IMR-90 (cell line): Measurements from ENCODE around the gene CEACAM1. TPM values are rescaled to one million over a fixed set of nuclear protein-coding genes. Genes with fewer than 3 reads are reported as not detected.

Experiments
- ATAC-seq: fragments of 200-7000 bp; cut with Tn5 transposase; 2 replicates; pipeline ENCODE4 v1.9.1; 2020; ENCODE audit warnings: low read depth, mild to moderate bottlenecking, moderate library complexity
- BruUV-seq: library from RNA; stranded (reverse); fragments of 400-500 nt; replicated peaks from 2 replicates; lab custom pipeline; 2021; lab: Mats Ljungman, UMichigan
- CTCF ChIA-PET: fragments of 300-600 bp; formaldehyde crosslinking; extraction: SDS; loops from one replicate; lab custom pipeline; 2021; ENCODE audit warnings: antibody characterized with exemption; lab: Yijun Ruan, JAX
- POLR2A ChIA-PET: fragments of 300-600 bp; sonication (Branson Sonifier 250); formaldehyde crosslinking; loops from one replicate; lab custom pipeline; 2022; ENCODE audit warnings: antibody characterized with exemption; ENCODE audit not compliant: unreplicated experiment; lab: Charles Lee
- DNase-seq: peaks from one replicate; pipeline ENCODE4 v3.0.0; 2013
- H2AFZ ChIP-seq: replicated peaks from 2 replicates; pipeline ENCODE3; 2013; ENCODE audit warnings: low read length, mild to moderate bottlenecking; ENCODE audit not compliant: poor library complexity
- H2AK5ac ChIP-seq: 2 replicates; pipeline ENCODE4 v1.6.1; 2013; ENCODE audit warnings: low read depth, low read length, inconsistent platforms
- H2AK9ac ChIP-seq: replicated peaks from 2 replicates; pipeline ENCODE3; 2013; ENCODE audit warnings: mild to moderate bottlenecking, low read depth, low read length, moderate library complexity; ENCODE audit not compliant: poor library complexity
- H2BK120ac ChIP-seq: 2 replicates; pipeline ENCODE4 v1.6.1; 2013; ENCODE audit warnings: low read depth, low read length, inconsistent platforms
- H2BK15ac ChIP-seq: 3 replicates; pipeline ENCODE4 v1.6.1; 2013; ENCODE audit warnings: low read depth, low read length, inconsistent platforms
- H2BK20ac ChIP-seq: 2 replicates; pipeline ENCODE4 v1.6.1; 2013; ENCODE audit warnings: low read depth, mild to moderate bottlenecking, inconsistent platforms, low read length, moderate library complexity
- H2BK5ac ChIP-seq: 2 replicates; pipeline ENCODE4 v1.6.1; 2013; ENCODE audit warnings: mild to moderate bottlenecking, low read depth, low read length, inconsistent platforms; ENCODE audit not compliant: poor library complexity, severe bottlenecking
- H3K14ac ChIP-seq: replicated peaks from 2 replicates; pipeline ENCODE4 v1.6.1; 2013; ENCODE audit warnings: low read depth, low read length, inconsistent platforms
- H3K18ac ChIP-seq: 2 replicates; pipeline ENCODE4 v1.6.1; 2013; ENCODE audit warnings: low read depth, low read length, control low read depth
- H3K23ac ChIP-seq: 2 replicates; pipeline ENCODE4 v1.6.1; 2013; ENCODE audit warnings: low read depth, low read length, inconsistent platforms
- H3K27ac ChIP-seq: 2 replicates; pipeline ENCODE4 v1.5.1; 2013; ENCODE audit warnings: mild to moderate bottlenecking, control low read depth, low read length; ENCODE audit not compliant: insufficient read depth
- H3K27me3 ChIP-seq: 2 replicates; pipeline ENCODE4 v1.6.1; 2013; ENCODE audit warnings: low read length; ENCODE audit not compliant: control insufficient read depth, insufficient read depth
- H3K36me3 ChIP-seq: 2 replicates; pipeline ENCODE4 v1.6.1; 2013; ENCODE audit warnings: low read length, mixed read lengths; ENCODE audit not compliant: control insufficient read depth, insufficient read depth
- H3K4ac ChIP-seq: 2 replicates; pipeline ENCODE4 v1.6.1; 2013; ENCODE audit warnings: low read depth, low read length, inconsistent platforms
- H3K4me1 ChIP-seq: 2 replicates; pipeline ENCODE4 v1.6.1; 2013; ENCODE audit warnings: low read length, mixed read lengths; ENCODE audit not compliant: control insufficient read depth, insufficient read depth
- H3K4me2 ChIP-seq: 2 replicates; pipeline ENCODE4 v1.6.1; 2013; ENCODE audit warnings: low read depth, mild to moderate bottlenecking, control low read depth, low read length, moderate library complexity
- H3K4me3 ChIP-seq: 2 replicates; pipeline ENCODE4 v1.5.1; 2013; ENCODE audit warnings: low read depth, mild to moderate bottlenecking, control low read depth, low read length, moderate library complexity; ENCODE audit not compliant: insufficient read depth
- H3K56ac ChIP-seq: 2 replicates; pipeline ENCODE4 v1.6.1; 2013; ENCODE audit warnings: low read length, inconsistent platforms; ENCODE audit not compliant: insufficient read depth; ENCODE audit errors: extremely low read depth
- H3K79me1 ChIP-seq, 2 experiments: 2 replicates each; pipeline ENCODE4 v1.6.1; 2013; ENCODE audit warnings: low read length in 2 of 2, inconsistent platforms in 1 of 2, low read depth in 1 of 2
- H3K9ac ChIP-seq: 2 replicates; pipeline ENCODE4 v1.6.1; 2013; ENCODE audit warnings: low read depth, low read length, control low read depth
- H3K9me1 ChIP-seq: 2 replicates; pipeline ENCODE4 v1.6.1; 2013; ENCODE audit warnings: low read length, inconsistent platforms; ENCODE audit not compliant: insufficient read depth
- H3K9me3 ChIP-seq: 2 replicates; pipeline ENCODE4 v1.6.1; 2013; ENCODE audit warnings: low read length; ENCODE audit not compliant: control insufficient read depth, insufficient read depth
- H4K20me1 ChIP-seq: 2 replicates; pipeline ENCODE4 v1.6.1; 2013; ENCODE audit warnings: low read length, inconsistent platforms; ENCODE audit not compliant: insufficient read depth
- H4K5ac ChIP-seq: 2 replicates; pipeline ENCODE4 v1.6.1; 2013; ENCODE audit warnings: mild to moderate bottlenecking, low read depth, low read length, control low read depth
- H4K8ac ChIP-seq, 2 experiments: 2 replicates each; pipeline ENCODE4 v1.6.1; 2013; ENCODE audit warnings: low read depth in 2 of 2, low read length in 2 of 2, control low read depth in 1 of 2, inconsistent platforms in 1 of 2
- H4K91ac ChIP-seq: 2 replicates; pipeline ENCODE4 v1.6.1; 2013; ENCODE audit warnings: low read depth, low read length, inconsistent platforms; ENCODE audit not compliant: insufficient read depth
- BHLHE40 ChIP-seq: fragments of 150-350 bp; IDR thresholded peaks from 2 replicates; pipeline ENCODE4 v1.6.1; 2016; ENCODE audit warnings: mild to moderate bottlenecking, low read depth, low read length
- CEBPB ChIP-seq: IDR thresholded peaks from 2 replicates; pipeline ENCODE4 v1.6.1; 2012; ENCODE audit warnings: low read depth, low read length, improper control_type of control experiment
- CHD1 ChIP-seq: IDR thresholded peaks from 2 replicates; pipeline ENCODE4 v1.6.1; 2012; ENCODE audit warnings: low read depth, low read length, improper control_type of control experiment
- CTCF ChIP-seq: conservative IDR thresholded peaks from 2 replicates; pipeline ENCODE4 v1.5.1; 2012; ENCODE audit warnings: mild to moderate bottlenecking, low read depth, low read length, improper control_type of control experiment
- FOS ChIP-seq: fragments of 150-350 bp; IDR thresholded peaks from 2 replicates; pipeline ENCODE4 v1.6.1; 2016; ENCODE audit warnings: low read depth, low read length
- MAFK ChIP-seq: IDR thresholded peaks from 2 replicates; pipeline ENCODE4 v1.6.1; 2012; ENCODE audit warnings: low read depth, low read length, improper control_type of control experiment
- MAZ ChIP-seq: IDR thresholded peaks from 2 replicates; pipeline ENCODE4 v1.6.1; 2012; ENCODE audit warnings: low read depth, mild to moderate bottlenecking, low read length, improper control_type of control experiment, moderate library complexity, borderline replicate concordance
- MXI1 ChIP-seq: IDR thresholded peaks from 2 replicates; pipeline ENCODE4 v1.6.1; 2012; ENCODE audit warnings: low read depth, mild to moderate bottlenecking, low read length, moderate library complexity, borderline replicate concordance
- POLR2A ChIP-seq: IDR thresholded peaks from 2 replicates; pipeline ENCODE4 v1.6.1; 2012; ENCODE audit warnings: mild to moderate bottlenecking, low read depth, low read length
- RAD21 ChIP-seq: IDR thresholded peaks from 2 replicates; pipeline ENCODE4 v1.6.1; 2012; ENCODE audit warnings: low read length, improper control_type of control experiment
- RCOR1 ChIP-seq: IDR thresholded peaks from 2 replicates; pipeline ENCODE4 v1.6.1; 2012; ENCODE audit warnings: mild to moderate bottlenecking, low read length, improper control_type of control experiment; ENCODE audit not compliant: insufficient replicate concordance
- RFX5 ChIP-seq: IDR thresholded peaks from 2 replicates; pipeline ENCODE4 v1.8.0; 2012; ENCODE audit warnings: low read depth, mild to moderate bottlenecking, low read length, moderate library complexity
- SMC3 ChIP-seq: fragments of 150-350 bp; IDR thresholded peaks from 2 replicates; pipeline ENCODE4 v1.6.1; 2016; ENCODE audit warnings: low read depth, mild to moderate bottlenecking, antibody characterized with exemption, low read length, moderate library complexity
- USF2 ChIP-seq: fragments of 150-350 bp; IDR thresholded peaks from 2 replicates; pipeline ENCODE4 v1.6.1; 2017; ENCODE audit warnings: mild to moderate bottlenecking, antibody characterized with exemption, low read length, low read depth
- whole genome bisulfite sequencing, 2 experiments: methylation state at CpG; one replicate each; pipeline versions ENCODE4 v1.1.5 to v1.1.7; 2013; ENCODE audit warnings: missing lambda C conversion rate in 2 of 2; ENCODE audit not compliant: insufficient read length in 1 of 2; ENCODE audit errors: extremely low coverage in 2 of 2; 5-methylcytosine and 5-hydroxymethylcytosine counted together
- dilution Hi-C: fragments of 300-500 bp; cut with HindIII; formaldehyde crosslinking; loops from one replicate; pipeline ENCODE4 v1.14.3; 2018; ENCODE audit warnings: low sequenced_read_pairs; ENCODE audit not compliant: unreplicated experiment
- in situ Hi-C: fragments of 300-500 bp; cut with MboI; formaldehyde crosslinking; loops from 3 replicates; pipeline ENCODE4 v1.14.3; 2019; ENCODE audit warnings: low sequenced_read_pairs, inconsistent platforms, mixed read lengths
- intact Hi-C: fragments of 100-400 bp; cut with micrococcal nuclease; formaldehyde crosslinking; loops from 2 replicates; pipeline ENCODE4 v1.10.0; 2022
- polyA plus RNA-seq, 3 experiments: library from polyadenylated mRNA; depleted of rRNA; stranded (reverse); fragments of >200 nt; gene quantifications; 2 replicates each; pipeline ENCODE4 v1.2.3, GENCODE V29; 2012; ENCODE audit warnings: low replicate concordance in 1 of 3
- total RNA-seq: library from RNA; depleted of rRNA; stranded (reverse); fragments of >200 nt; gene quantifications from 2 replicates; pipeline ENCODE4 v1.2.3, GENCODE V29; 2012
- TF ChIP-seq, protein P1 (sequence below): fragments of 150-350 bp; IDR thresholded peaks from 2 replicates; pipeline ENCODE4 v1.6.1; 2016; ENCODE audit warnings: low read depth, mild to moderate bottlenecking, low read length, moderate library complexity, borderline replicate concordance

Gene CEACAM1
- total and polyA plus RNA-seq, 2 of the 4 experiments (the other 2 are of a cell fraction): not detected

GRCh38 chr19:42469311-42470235, 58.7 kb downstream of the CEACAM1 start:
- Histone ChIP-seq H3K4ac (no peak overlapping the region), H4K5ac (no peak overlapping the region), H3K9me1 (peaks cover 4% of the 10 kb centered on the region; the same call in 1 of the 2 replicates), H3K4me1 (peaks cover 6% of the 10 kb centered on the region; the same call in 1 of the 2 replicates), H3K27me3 (peaks cover 15% of the 10 kb centered on the region), H4K8ac (no peak overlapping the region), H2BK5ac (no peak overlapping the region), H2AK5ac (no peak overlapping the region), H2BK15ac (no peak overlapping the region), H2AFZ (no peak overlapping the region), H3K4me3 (no peak overlapping the region), H3K14ac (no peak overlapping the region), H3K36me3 (no peaks in the 10 kb centered on the region), H3K56ac (no peak overlapping the region), H3K23ac (no peak overlapping the region), H4K20me1 (no peaks in the 10 kb centered on the region), H3K27ac (no peak overlapping the region), H3K9me3 (no peaks in the 10 kb centered on the region), H3K4me2 (no peak overlapping the region), H2BK120ac (no peak overlapping the region), H3K18ac (no peak overlapping the region), H3K79me1 (no peaks in the 10 kb centered on the region), H2AK9ac (no peak overlapping the region), H4K91ac (no peak overlapping the region), H3K9ac (no peak overlapping the region), H2BK20ac (no peak overlapping the region)
- DNase-seq (no peak), ATAC-seq (no peak)
- ChIA-PET POLR2A (no interaction called here), CTCF (no interaction called here)
- intact Hi-C loops: no loop called here
- in situ Hi-C loops: no loop called here
- dilution Hi-C loops: no loop called here
- 41% methylated on average over 4 of the region's 8 CpGs; no CpG with 5 or more reads in 1 of the 2 experiments for WGBS, 2 experiments
- no TSS peak for BruUV-seq
- no peak for TF ChIP-seq CHD1
- no peak for TF ChIP-seq MAZ
- TF ChIP-seq, protein P1, sequence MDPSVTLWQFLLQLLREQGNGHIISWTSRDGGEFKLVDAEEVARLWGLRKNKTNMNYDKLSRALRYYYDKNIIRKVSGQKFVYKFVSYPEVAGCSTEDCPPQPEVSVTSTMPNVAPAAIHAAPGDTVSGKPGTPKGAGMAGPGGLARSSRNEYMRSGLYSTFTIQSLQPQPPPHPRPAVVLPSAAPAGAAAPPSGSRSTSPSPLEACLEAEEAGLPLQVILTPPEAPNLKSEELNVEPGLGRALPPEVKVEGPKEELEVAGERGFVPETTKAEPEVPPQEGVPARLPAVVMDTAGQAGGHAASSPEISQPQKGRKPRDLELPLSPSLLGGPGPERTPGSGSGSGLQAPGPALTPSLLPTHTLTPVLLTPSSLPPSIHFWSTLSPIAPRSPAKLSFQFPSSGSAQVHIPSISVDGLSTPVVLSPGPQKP: no peak
- TF ChIP-seq FOS: no peak
- TF ChIP-seq USF2: no peak
- TF ChIP-seq MAFK: no peak
- no peak for TF ChIP-seq BHLHE40
- TF ChIP-seq CEBPB: no peak
- TF ChIP-seq RCOR1: no peak
- no peak for TF ChIP-seq CTCF
- no peak for TF ChIP-seq RAD21
- no peak for TF ChIP-seq POLR2A
- TF ChIP-seq MXI1: no peak
- no peak for TF ChIP-seq RFX5
- TF ChIP-seq SMC3: no peak
